Left lung (tissue), 10 donors: ENCODE data around the gene ATRAID. TPM values are rescaled to one million over a fixed set of nuclear protein-coding genes. Genes with fewer than 3 reads are reported as not detected.
A peak's percentile ranks its signal among the peaks of the same experiment; 100 is the strongest.

Source experiments
- ATAC-seq: fragments of 200-7000 bp; cut with Tn5 transposase; one replicate; pipeline ENCODE4 v1.9.1; 2020; ENCODE audit warnings: moderate library complexity
- DNase-seq, 4 donors: peaks; one replicate each; pipeline ENCODE4 v3.0.0-alpha.2; 2013 to 2020
- H3K27ac ChIP-seq, 2 donors: fragments of 200-600 bp; sonication (generic) in 1 of 2; one replicate each; pipeline versions ENCODE4 v1.5.0 to v1.8.0; 2020 to 2021
- H3K27me3 ChIP-seq, 2 donors: fragments of 200-600 bp; sonication (generic) in 1 of 2; one replicate each; pipeline versions ENCODE4 v1.5.0 to v1.8.0; 2020 to 2021
- H3K36me3 ChIP-seq, 2 donors: fragments of 200-600 bp; sonication (generic) in 1 of 2; one replicate each; pipeline versions ENCODE4 v1.5.0 to v1.8.0; 2020 to 2021
- H3K4me1 ChIP-seq, 2 donors: fragments of 200-600 bp; one replicate each; pipeline ENCODE4 v1.8.0; 2021
- H3K4me3 ChIP-seq, 2 donors: fragments of 200-600 bp; sonication (generic) in 1 of 2; one replicate each; pipeline versions ENCODE4 v1.5.0 to v1.8.0; 2020 to 2021; ENCODE audit warnings: mild to moderate bottlenecking in 1 of 2
- H3K9me3 ChIP-seq, 2 donors: fragments of 200-600 bp; sonication (generic) in 1 of 2; one replicate each; pipeline versions ENCODE4 v1.5.0 to v1.8.0; 2020 to 2021
- CTCF ChIP-seq, 2 donors: fragments of 200-600 bp; sonication (generic) in 1 of 2; IDR thresholded peaks; one replicate each; pipeline versions ENCODE4 v1.5.0 to v1.8.0; 2021; ENCODE audit warnings: antibody characterized with exemption in 2 of 2
- intact Hi-C, 2 donors: fragments of 100-400 bp; cut with DNase I; formaldehyde crosslinking; loops; one replicate each; pipeline versions ENCODE4 v1.11.2 to v1.14.2; 2022
- polyA plus RNA-seq, 6 donors: library from polyadenylated mRNA; unstranded; fragments of 120-200 nt; gene quantifications; one replicate each; pipeline ENCODE4 v1.2.1, GENCODE V29; 2013; ENCODE audit not compliant: insufficient read length in 6 of 6
- total RNA-seq, 2 donors: library from RNA; stranded (reverse); fragmentation: NEBNext Ultra II Directional; extraction: Animal tissue kit (Norgen Biotek cat#: 25700); gene quantifications; one replicate each; pipeline ENCODE4 v1.2.1, GENCODE V29; 2021
- donor health status: DM: no; HTN: yes; CAD: no.
- donor health status: DM: no; HTN: no; CAD: no.

ATRAID gene
- total and polyA plus RNA-seq, 8 donors, result 87.5 to 141 (median 129) TPM

- TF ChIP-seq CTCF (IDR thresholded peaks at IDR 0.05), result no peak
- intact Hi-C loops, result no loop called here
- Histone ChIP-seq H3K4me3 (no peak overlapping the region), H3K36me3 (peaks cover 0 to 21% of the 10 kb centered on the region in 2 donors), H3K4me1 (peaks cover 10 to 42% of the 10 kb centered on the region in 2 donors), H3K27ac (no peak overlapping the region), H3K27me3 (no peaks in the 10 kb centered on the region), H3K9me3 (no peaks in the 10 kb centered on the region)
- DNase-seq (no peak), ATAC-seq (no peak)
Observed at GRCh38 chr2:27214941-27215340, 3.1 kb downstream of the ATRAID start.

- intact Hi-C loops, result no loop called here
Observed at GRCh38 chr2:27216416-27217137, 4.7 kb downstream of the ATRAID start.

GRCh38 chr2:27217173-27218121 is 5.6 kb downstream of the ATRAID start, which contains the start of gene CAD:
TSS of gene CAD (plus strand) at chr2:27217369. CDS start at chr2:27217552, 183 bp downstream.
- intact Hi-C loops, result no loop called here
- Histone ChIP-seq H3K4me3 (peak within 1 kb of the TSS; percentile 66 to 69), H3K36me3 (peaks cover 0 to 42% of the 10 kb centered on the region in 2 donors), H3K4me1 (peaks cover 10 to 34% of the 10 kb centered on the region in 2 donors), H3K27ac (peak within 1 kb of the TSS; percentile 41 to 72), H3K27me3 (no peaks in the 10 kb centered on the region), H3K9me3 (no peaks in the 10 kb centered on the region)
- TF ChIP-seq CTCF (IDR thresholded peaks at IDR 0.05), result peak in 1 of 2 donors; percentile 52
- DNase-seq, result peak; percentile 69 to 99 (median 89)
- ATAC-seq, result peak; percentile 96

More at GRCh38 chr2:27216416-27217137, 4.7 kb downstream of the ATRAID start:
- peak overlapping the region; percentile 66 to 69 for H3K4me3 ChIP-seq
- no peak for DNase-seq
- peaks cover 10 to 34% of the 10 kb centered on the region in 2 donors for H3K4me1 ChIP-seq
- peak overlapping the region; percentile 41 to 72 for H3K27ac ChIP-seq
- H3K36me3 ChIP-seq, result peaks cover 0 to 33% of the 10 kb centered on the region in 2 donors
- H3K27me3 ChIP-seq, result no peaks in the 10 kb centered on the region
- H3K9me3 ChIP-seq, result no peaks in the 10 kb centered on the region
- no peak for TF ChIP-seq CTCF (IDR thresholded peaks at IDR 0.05)
- no peak for ATAC-seq

GRCh38 chr2:27218614-27219013 is 6.8 kb downstream of the ATRAID start:
- DNase-seq, result no peak
- Histone ChIP-seq H3K9me3 (no peaks in the 10 kb centered on the region), H3K27me3 (no peaks in the 10 kb centered on the region), H3K36me3 (peaks cover 0 to 51% of the 10 kb centered on the region in 2 donors), H3K27ac (no peak overlapping the region), H3K4me3 (peak overlapping the region in 1 of 2 donors; percentile 69), H3K4me1 (peaks cover 10 to 25% of the 10 kb centered on the region in 2 donors)
- TF ChIP-seq CTCF (IDR thresholded peaks at IDR 0.05), result no peak
- intact Hi-C loops, result no loop called here
- ATAC-seq, result no peak
